K562 (cell line): ENCODE results near the gene FBN3. TPM values are rescaled to one million over a fixed set of nuclear protein-coding genes. Genes with fewer than 3 reads are reported as not detected.
A peak's percentile ranks its signal among the peaks of the same experiment; 100 is the strongest.
"Not testable (repeated sequence)": the region's sequence is repeated elsewhere in the genome, so short reads cannot be mapped to it uniquely, and the experiment has no call there.

Experiments
- CTBP1 ChIP-seq: fragments of 450-650 bp; IDR thresholded peaks from 2 replicates; pipeline ENCODE4 v1.6.1; 2016; ENCODE audit warnings: borderline replicate concordance
- IRF9 ChIP-seq: fragments of 450-650 bp; IDR thresholded peaks from 2 replicates; pipeline ENCODE4 v1.6.1; 2016; ENCODE audit warnings: missing biosample characterization, missing genetic modification characterization
- L3MBTL2 ChIP-seq: fragments of 450-650 bp; IDR thresholded peaks from 2 replicates; pipeline ENCODE4 v1.6.1; 2016; ENCODE audit warnings: mild to moderate bottlenecking, moderate library complexity
- MEF2D ChIP-seq: conservative IDR thresholded peaks from 2 replicates; pipeline ENCODE4 v1.6.1; 2016; ENCODE audit warnings: low read depth, missing genetic modification characterization, missing compliant biosample characterization
- NFE2 ChIP-seq: IDR thresholded peaks from 2 replicates; pipeline ENCODE4 v1.6.1; 2014; ENCODE audit warnings: antibody characterized with exemption, low read depth
- PKNOX1 ChIP-seq: fragments of 450-650 bp; IDR thresholded peaks from 2 replicates; pipeline ENCODE4 v1.6.1; 2016
- TCF15 ChIP-seq: fragments of 250-450 bp; sonication (Bioruptor Pico); IDR thresholded peaks from 2 replicates; pipeline ENCODE4 v1.8.0; 2022; ENCODE audit warnings: moderate library complexity, mild to moderate bottlenecking, inconsistent platforms
- polyA plus RNA-seq, 8 experiments: library from polyadenylated mRNA; depleted of rRNA in 4 of 8; stranded (reverse) in 5 of 8; unstranded in 3 of 8; fragments of >200 nt; fragmentation: Nextera tagmentation in 2 of 8; fragmentation: Illumina TruSeq in 1 of 8; extraction: Ambion mirVana in 2 of 8; extraction: Trizol in 1 of 8; gene quantifications; 2 replicates each; pipeline versions ENCODE4 v1.2.1 to v1.2.3, GENCODE V29; 2011 to 2014; ENCODE audit warnings: inconsistent platforms in 1 of 8, missing spikeins in 1 of 8
- total RNA-seq, 7 experiments: library from RNA; depleted of rRNA in 6 of 7; stranded (reverse); fragments of >200 nt in 6 of 7; fragmentation: Illumina TruSeq in 2 of 7; extraction: Trizol in 2 of 7; gene quantifications; 2 replicates each; pipeline versions ENCODE4 v1.2.1 to v1.2.3, GENCODE V29; 2011 to 2021; ENCODE audit warnings: low replicate concordance in 1 of 7
- TF ChIP-seq, protein P1 (sequence below), 2 experiments: fragments of 450-650 bp in 1 of 2; sonication (generic) in 1 of 2; formaldehyde crosslinking in 1 of 2; IDR thresholded peaks; 2 replicates each; pipeline versions ENCODE4 v1.7.1 to v1.9.0; 2016 to 2022; ENCODE audit warnings: inconsistent platforms in 1 of 2, mild to moderate bottlenecking in 1 of 2, missing genetic modification reagents in 1 of 2
- TF ChIP-seq, protein P2 (sequence below): fragments of 450-650 bp; IDR thresholded peaks from 2 replicates; pipeline ENCODE4 v1.7.1; 2018; ENCODE audit warnings: mild to moderate bottlenecking, low read depth; ENCODE audit not compliant: partially characterized antibody

FBN3 gene
- total and polyA plus RNA-seq, 9 of the 15 experiments (the other 6 are each of a cell fraction or from before 2014, with no cell fraction given): under 0.01 to 0.29 (median 0.01) TPM; not detected in 4

GRCh38 chr19:8033287-8034177, 115.9 kb downstream of the FBN3 start (continued):
- TF ChIP-seq PKNOX1 (peak; percentile 72; the same call in 1 of the 2 replicates), TCF15 (CRISPR knock-in tag) (0 out of 2 replicates have a peak, but pooled peaks have one; percentile 48), IRF9 (tag) (peak; percentile 17; the same call in 1 of the 2 replicates), L3MBTL2 (peak; percentile 69), NFE2 (peak; percentile 88), CTBP1 (peak; percentile 77; the same call in 1 of the 2 replicates), MEF2D (peak; percentile 80)
- TF ChIP-seq, protein P1, sequence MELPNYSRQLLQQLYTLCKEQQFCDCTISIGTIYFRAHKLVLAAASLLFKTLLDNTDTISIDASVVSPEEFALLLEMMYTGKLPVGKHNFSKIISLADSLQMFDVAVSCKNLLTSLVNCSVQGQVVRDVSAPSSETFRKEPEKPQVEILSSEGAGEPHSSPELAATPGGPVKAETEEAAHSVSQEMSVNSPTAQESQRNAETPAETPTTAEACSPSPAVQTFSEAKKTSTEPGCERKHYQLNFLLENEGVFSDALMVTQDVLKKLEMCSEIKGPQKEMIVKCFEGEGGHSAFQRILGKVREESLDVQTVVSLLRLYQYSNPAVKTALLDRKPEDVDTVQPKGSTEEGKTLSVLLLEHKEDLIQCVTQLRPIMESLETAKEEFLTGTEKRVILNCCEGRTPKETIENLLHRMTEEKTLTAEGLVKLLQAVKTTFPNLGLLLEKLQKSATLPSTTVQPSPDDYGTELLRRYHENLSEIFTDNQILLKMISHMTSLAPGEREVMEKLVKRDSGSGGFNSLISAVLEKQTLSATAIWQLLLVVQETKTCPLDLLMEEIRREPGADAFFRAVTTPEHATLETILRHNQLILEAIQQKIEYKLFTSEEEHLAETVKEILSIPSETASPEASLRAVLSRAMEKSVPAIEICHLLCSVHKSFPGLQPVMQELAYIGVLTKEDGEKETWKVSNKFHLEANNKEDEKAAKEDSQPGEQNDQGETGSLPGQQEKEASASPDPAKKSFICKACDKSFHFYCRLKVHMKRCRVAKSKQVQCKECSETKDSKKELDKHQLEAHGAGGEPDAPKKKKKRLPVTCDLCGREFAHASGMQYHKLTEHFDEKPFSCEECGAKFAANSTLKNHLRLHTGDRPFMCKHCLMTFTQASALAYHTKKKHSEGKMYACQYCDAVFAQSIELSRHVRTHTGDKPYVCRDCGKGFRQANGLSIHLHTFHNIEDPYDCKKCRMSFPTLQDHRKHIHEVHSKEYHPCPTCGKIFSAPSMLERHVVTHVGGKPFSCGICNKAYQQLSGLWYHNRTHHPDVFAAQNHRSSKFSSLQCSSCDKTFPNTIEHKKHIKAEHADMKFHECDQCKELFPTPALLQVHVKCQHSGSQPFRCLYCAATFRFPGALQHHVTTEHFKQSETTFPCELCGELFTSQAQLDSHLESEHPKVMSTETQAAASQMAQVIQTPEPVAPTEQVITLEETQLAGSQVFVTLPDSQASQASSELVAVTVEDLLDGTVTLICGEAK (IDR thresholded peaks at IDR 0.05): 0 out of 2 replicates have a peak, but pooled peaks have one; percentile 52
- TF ChIP-seq, protein P1 (CRISPR knock-in tag; IDR thresholded peaks at IDR 0.05): not testable (repeated sequence)
- TF ChIP-seq, protein P2, sequence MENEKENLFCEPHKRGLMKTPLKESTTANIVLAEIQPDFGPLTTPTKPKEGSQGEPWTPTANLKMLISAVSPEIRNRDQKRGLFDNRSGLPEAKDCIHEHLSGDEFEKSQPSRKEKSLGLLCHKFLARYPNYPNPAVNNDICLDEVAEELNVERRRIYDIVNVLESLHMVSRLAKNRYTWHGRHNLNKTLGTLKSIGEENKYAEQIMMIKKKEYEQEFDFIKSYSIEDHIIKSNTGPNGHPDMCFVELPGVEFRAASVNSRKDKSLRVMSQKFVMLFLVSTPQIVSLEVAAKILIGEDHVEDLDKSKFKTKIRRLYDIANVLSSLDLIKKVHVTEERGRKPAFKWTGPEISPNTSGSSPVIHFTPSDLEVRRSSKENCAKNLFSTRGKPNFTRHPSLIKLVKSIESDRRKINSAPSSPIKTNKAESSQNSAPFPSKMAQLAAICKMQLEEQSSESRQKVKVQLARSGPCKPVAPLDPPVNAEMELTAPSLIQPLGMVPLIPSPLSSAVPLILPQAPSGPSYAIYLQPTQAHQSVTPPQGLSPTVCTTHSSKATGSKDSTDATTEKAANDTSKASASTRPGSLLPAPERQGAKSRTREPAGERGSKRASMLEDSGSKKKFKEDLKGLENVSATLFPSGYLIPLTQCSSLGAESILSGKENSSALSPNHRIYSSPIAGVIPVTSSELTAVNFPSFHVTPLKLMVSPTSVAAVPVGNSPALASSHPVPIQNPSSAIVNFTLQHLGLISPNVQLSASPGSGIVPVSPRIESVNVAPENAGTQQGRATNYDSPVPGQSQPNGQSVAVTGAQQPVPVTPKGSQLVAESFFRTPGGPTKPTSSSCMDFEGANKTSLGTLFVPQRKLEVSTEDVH: peak; percentile 62
